Measurements from ENCODE around the gene SCN5A. TPM values are rescaled to one million over a fixed set of nuclear protein-coding genes. Genes with fewer than 3 reads are reported as not detected.

The SCN5A gene
- total RNA-seq, 1 donor from 2014 or later, result not detected

- no peak for ATAC-seq
Observed at GRCh38 chr3:38647217-38647970, 2.1 kb downstream of the SCN5A start.

GRCh38 chr3:38646630-38647029 is 2.9 kb downstream of the SCN5A start:
- ATAC-seq, result no peak

GRCh38 chr3:38646062-38646461 is 3.4 kb downstream of the SCN5A start:
- no peak for ATAC-seq

GRCh38 chr3:38645601-38646000 is 3.9 kb downstream of the SCN5A start:
- ATAC-seq, result no peak

- ATAC-seq, result no peak
Observed at GRCh38 chr3:38645076-38645475, 4.4 kb downstream of the SCN5A start.

GRCh38 chr3:38644662-38645053 is 4.8 kb downstream of the SCN5A start:
- no peak for ATAC-seq

- ATAC-seq, result no peak
Observed at GRCh38 chr3:38644016-38644661, 5.3 kb downstream of the SCN5A start.

- ATAC-seq, result no peak
Observed at GRCh38 chr3:38643592-38643991, 5.9 kb downstream of the SCN5A start.

- no peak for ATAC-seq
Observed at GRCh38 chr3:38643090-38643489, 6.4 kb downstream of the SCN5A start.

GRCh38 chr3:38641461-38642110 is 7.9 kb downstream of the SCN5A start:
- no peak for ATAC-seq

GRCh38 chr3:38640661-38641452 is 8.6 kb downstream of the SCN5A start:
- no peak for ATAC-seq

- no peak for ATAC-seq
Observed at GRCh38 chr3:38638354-38638753, 11.1 kb downstream of the SCN5A start.

- ATAC-seq, result no peak
Observed at GRCh38 chr3:38637906-38638305, 11.6 kb downstream of the SCN5A start.

- ATAC-seq, result no peak
Observed at GRCh38 chr3:38636881-38637280, 12.6 kb downstream of the SCN5A start.

- no peak for ATAC-seq
Observed at GRCh38 chr3:38636464-38636863, 13.0 kb downstream of the SCN5A start.

GRCh38 chr3:38634111-38634510 is 15.4 kb downstream of the SCN5A start:
- ATAC-seq, result no peak

GRCh38 chr3:38632989-38633388 is 16.5 kb downstream of the SCN5A start:
- no peak for ATAC-seq

GRCh38 chr3:38630606-38631005 is 18.9 kb downstream of the SCN5A start:
- no peak for ATAC-seq

- ATAC-seq, result no peak
Observed at GRCh38 chr3:38630070-38630469, 19.4 kb downstream of the SCN5A start.

GRCh38 chr3:38628835-38629234 is 20.7 kb downstream of the SCN5A start:
- no peak for ATAC-seq

- ATAC-seq, result no peak
Observed at GRCh38 chr3:38627956-38628355, 21.5 kb downstream of the SCN5A start.

- ATAC-seq, result peak; percentile 31
Observed at GRCh38 chr3:38626171-38626570, 23.3 kb downstream of the SCN5A start.

GRCh38 chr3:38623539-38623938 is 25.9 kb downstream of the SCN5A start:
- no peak for ATAC-seq

Data from esophagus mucosa (tissue), 1 donor.